Activated naive CD4-positive, alpha-beta T cell treated with Interleukin-2 at 50 U/mL for 16 hours (primary cell): ENCODE data around the gene PRSS23.
"Not testable (repeated sequence)": the region's sequence is repeated elsewhere in the genome, so short reads cannot be mapped to it uniquely, and the experiment has no call there.

Experiments used
- DNase-seq: peaks from one replicate; pipeline ENCODE4 v3.0.0-alpha.2; 2020

PRSS23 gene

DNA sequence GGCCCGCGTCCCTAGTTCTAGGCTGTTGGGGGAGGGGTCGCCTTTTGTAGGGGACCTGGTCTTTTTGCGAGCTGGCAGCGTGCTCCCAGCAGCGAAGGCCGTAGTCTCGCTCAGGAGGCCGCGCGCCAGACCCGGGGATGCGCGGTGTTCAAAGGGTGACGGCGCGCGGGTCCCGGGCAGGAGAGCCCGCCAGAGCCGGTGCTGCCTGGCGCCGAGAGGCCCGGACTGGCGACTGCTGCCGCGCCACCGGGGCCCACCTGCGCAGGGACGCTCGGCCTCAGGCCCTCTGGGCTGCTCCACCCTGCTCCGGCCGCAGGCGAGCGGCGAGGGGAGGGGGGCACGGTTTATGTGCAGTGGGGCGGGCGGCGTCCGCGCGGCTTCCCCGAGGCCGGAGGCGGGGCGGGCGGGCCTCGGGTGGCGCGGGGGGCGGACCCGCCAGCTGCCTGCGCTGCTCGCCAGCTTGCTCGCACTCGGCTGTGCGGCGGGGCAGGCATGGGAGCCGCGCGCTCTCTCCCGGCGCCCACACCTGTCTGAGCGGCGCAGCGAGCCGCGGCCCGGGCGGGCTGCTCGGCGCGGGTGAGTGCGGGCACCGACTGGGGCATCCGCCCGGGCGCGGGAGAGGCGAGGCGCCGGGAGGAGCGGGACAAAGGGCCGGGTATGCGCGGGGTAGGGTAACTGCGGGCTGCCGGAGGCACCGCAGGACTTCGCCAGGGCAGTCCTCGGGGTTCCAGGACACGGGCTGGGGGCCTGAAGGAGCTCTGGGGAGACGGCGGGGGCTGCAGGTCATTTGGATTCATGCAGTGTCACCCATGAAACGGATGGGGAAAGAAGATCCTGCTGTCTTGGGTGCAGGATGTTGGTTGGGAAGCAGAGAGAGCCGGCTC is at the start of gene PRSS23:
Gene PRSS23 (plus strand): TSS at position 467 of the 884 bp plus-strand sequence. CDS start 7,102 bp downstream, outside the sequence.
- peak; percentile 16 for DNase-seq

- DNase-seq = no peak
These were observed 46.9 kb upstream of the PRSS23 start for GRCh38 chr11:86753459-86753858.

- no peak for DNase-seq
These were observed 45.2 kb upstream of the PRSS23 start for GRCh38 chr11:86755146-86755545.

DNA sequence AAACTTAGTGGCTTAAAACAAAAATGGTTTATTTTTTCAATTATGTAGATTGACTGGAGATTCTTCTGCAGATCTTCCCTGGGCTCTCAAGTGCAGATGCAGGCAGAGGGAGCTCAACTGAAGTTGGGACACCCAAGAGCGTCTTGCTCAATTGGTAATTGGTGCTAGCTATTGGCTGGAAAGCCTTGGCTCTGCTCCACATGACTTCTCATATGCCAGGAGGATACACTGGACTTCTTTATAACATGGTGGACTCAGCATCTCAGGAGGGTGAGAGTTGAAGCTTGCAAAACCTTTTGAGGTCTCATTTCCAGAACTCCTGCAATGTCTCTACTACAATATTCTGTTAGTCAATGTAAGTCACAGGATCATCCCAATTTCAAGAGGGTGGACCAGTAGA is 42.2 kb upstream of the PRSS23 start:
- no peak for DNase-seq

- DNase-seq = no peak
These were observed 39.8 kb upstream of the PRSS23 start for GRCh38 chr11:86760577-86760976.

DNA sequence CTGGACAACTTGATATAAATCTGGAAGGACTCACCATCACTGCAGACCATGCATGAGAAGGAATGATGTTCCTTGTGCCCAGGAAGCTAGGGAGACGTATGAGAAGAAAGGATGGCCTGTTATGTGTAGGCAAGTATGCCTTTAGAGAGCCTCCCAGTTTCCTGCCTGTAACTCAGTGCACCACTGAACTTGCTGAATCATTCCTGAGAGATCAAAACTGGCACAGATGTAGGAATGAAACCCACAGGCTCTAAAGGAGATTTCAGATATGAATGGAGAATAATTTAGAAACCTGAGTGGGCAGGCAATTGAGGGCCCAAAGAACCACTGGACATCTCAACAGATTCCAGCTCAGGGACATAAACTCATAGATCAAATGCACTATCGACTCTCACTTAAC is 38.4 kb upstream of the PRSS23 start:
- no peak for DNase-seq

DNA sequence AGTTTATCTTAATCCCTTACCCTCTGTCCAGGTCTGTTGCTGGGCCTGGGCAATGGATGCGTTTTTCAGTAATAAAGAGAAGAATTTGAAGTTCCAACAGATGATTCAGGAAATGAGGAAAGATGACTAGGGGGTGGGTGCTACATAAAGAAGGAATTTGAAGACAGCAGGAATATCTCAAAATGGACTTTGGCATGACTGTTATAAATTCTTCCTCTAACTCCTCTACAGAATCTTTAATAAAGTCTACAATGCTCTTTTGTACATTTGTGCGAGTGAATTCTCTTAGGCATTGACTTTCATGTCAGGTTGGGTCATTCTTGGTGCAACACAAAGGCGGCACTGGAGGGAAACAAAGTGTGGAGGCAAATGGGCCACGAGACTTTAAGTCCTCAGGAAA is 35.1 kb upstream of the PRSS23 start:
- DNase-seq = no peak

DNA sequence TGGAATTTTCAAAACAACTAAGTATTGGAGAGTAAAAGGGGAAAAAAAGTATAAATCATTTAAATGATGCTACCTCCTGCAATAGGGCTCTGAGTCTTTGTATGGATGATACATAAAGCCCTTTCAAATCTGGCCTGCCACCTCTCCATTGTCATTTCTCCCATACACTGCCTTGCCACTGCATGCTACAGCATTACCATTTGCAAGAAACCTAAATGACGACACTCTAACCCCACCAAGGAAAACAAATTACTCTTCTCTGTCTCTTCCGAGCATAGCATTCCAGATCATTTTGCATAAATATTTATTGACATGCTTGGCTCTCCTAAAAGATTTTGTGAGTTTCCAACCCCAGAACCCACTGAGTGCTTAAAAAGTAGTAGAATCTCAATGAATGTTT is 34.5 kb upstream of the PRSS23 start:
- DNase-seq = no peak

DNA sequence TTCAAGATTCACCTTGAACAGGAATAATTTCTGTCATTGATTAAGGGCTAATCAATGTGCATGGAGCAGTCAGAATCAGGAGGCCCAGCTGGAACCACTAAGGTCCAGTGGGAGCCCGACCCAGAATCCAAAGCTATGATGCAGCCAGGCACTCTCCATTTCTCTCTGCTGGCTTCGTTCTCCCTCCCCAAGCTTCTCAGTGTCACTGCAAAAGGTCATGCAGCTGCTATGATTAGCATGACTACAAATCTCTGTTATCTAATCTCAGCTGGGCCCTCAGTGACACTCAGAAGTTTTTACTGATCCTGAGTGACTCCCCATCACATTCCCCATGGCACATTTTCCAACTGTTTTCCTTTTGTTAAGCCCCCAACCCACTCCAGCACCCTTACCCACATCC is 31.1 kb upstream of the PRSS23 start:
- DNase-seq = no peak

- not testable (repeated sequence) for DNase-seq
These were observed 29.8 kb upstream of the PRSS23 start for GRCh38 chr11:86770473-86771027.

- DNase-seq = no peak
These were observed 27.3 kb upstream of the PRSS23 start for GRCh38 chr11:86772999-86773398.

DNA sequence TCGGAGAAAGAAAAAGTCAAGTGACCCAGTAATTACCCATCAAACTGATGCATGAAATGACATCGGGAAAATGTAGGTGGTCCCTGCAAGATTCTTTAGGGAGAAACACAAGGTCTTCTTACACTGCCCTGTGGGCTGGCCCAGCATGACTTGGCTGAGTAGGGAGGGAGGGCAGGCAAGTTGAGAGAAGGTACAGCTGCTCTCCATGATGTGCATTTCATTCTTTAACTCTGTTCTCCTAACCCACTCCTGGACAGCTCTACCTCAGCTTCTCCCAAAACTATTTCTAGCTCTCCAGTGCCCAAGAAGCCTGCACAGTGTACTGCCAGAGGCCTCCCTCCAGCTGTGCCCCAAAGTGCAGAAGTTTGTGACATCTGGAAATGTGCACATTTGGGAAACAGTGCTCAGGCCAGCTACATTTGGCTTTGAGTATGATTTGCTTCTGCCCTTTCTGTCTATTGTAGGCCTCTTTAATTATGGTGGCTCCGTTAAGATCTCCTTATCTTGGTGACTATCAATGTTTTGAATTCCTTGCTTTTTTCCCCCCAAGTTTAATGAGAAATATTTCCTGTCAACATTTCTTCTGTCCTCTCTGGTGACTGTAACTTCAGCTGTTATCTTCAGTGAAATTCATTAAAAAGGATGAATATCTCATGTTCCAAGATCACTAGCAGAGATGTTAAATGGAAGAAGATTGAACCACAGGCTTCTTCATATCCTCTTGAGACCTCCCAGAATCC is 26.7 kb upstream of the PRSS23 start:
- no peak for DNase-seq

- no peak for DNase-seq
These were observed 25.9 kb upstream of the PRSS23 start for GRCh38 chr11:86774417-86774816.

DNA sequence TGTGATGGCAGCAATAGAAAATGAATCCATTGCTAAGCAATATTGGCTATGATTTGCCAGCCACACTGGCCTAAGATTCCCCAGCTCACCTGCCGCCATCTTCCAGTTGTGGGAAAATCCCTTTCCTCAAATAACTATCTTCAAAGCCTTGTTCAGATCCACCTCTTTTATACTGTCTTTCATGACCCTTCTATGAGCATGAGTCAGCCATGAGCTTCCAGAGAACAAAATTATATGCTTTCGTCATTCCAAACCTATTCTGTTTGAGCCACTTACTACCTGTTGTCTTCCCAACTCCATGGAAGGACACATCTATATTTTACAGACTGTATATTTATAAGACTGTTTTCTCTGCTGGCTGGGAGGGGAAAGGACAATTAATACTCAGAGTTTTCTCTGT is 25.0 kb upstream of the PRSS23 start:
- no peak for DNase-seq

GRCh38 chr11:86781546-86781945 is 18.8 kb upstream of the PRSS23 start:
- DNase-seq = no peak

DNA sequence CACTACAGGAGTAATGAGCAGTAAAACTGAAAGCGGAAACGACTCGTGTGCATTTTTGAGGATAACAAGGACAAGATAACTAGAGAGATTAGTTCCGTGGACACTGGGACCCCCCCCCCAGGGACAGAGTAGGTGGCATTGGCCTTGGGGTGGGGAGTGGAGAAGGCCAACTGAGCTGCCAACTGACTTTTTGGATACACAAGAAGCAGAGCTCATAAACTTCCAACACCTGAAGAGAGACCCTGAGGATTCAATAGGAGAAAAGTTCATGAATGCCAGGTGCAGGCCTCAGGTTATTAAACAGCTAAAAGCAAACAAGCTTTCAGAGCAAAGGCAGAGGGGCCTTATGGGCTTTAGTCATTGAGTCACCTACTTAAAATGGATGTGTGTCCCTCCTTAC is 17.6 kb upstream of the PRSS23 start:
- DNase-seq = no peak

GRCh38 chr11:86783661-86784060 is 16.7 kb upstream of the PRSS23 start:
- DNase-seq = no peak

DNA sequence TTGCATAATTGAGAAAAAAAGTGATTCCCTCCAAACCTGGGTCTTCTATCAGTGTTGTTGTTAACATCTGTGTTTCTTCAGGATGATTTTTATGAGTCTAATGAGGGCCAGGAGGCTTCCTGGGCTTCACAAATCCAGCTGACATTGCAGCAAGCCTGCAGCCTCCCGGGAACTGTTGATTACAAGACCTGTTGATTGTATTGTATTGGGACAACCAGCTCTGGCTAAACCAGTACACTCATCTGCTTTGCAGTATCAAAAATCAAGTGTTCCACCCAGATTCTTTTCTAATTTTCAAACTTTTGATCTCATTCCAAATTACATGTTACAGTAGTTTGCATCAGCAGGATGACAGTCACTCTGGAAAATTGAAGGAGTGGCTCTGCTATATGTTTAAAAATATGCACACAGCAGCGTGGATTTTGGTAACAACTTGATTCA is 16.1 kb upstream of the PRSS23 start:
- DNase-seq = no peak

DNA sequence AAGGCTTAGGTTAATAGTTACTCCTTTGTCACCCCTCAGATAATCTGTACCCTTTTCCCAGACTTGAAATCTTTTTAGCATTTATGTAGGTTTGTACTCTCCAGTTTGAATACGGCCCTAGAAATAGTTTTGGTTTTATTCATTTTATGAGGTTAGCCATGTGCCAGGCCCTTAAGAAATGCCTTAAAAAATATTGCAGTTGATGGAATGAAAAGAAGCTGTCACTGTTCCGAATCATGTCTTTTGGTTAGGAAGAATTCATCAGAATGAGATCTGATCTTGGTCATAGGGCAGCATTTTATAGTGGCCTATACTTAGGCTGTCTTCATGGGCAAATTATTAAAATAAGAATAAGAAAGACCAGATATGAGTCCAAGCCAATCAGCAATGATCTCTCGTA is 14.8 kb upstream of the PRSS23 start:
- no peak for DNase-seq

GRCh38 chr11:86787018-86787536 is 13.3 kb upstream of the PRSS23 start:
- no peak for DNase-seq

DNA sequence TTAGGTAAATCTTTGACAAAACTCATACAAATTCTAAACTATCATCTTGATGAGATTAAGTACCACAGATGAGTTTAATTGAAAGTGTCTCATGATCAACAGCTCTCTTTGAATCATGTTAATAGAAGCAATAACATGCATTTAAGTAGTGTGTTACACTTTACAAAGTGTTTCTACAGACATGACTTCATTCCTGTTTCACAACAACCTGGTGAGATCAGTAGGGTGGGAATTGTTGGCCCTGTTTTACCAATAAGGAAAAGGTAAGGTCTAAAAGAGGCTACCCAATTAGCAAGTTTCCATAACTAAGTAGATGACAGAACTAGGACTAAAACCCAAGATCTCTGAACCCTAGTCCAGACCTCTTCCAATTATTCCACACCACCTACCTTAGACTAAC is 12.7 kb upstream of the PRSS23 start:
- DNase-seq = no peak

DNA sequence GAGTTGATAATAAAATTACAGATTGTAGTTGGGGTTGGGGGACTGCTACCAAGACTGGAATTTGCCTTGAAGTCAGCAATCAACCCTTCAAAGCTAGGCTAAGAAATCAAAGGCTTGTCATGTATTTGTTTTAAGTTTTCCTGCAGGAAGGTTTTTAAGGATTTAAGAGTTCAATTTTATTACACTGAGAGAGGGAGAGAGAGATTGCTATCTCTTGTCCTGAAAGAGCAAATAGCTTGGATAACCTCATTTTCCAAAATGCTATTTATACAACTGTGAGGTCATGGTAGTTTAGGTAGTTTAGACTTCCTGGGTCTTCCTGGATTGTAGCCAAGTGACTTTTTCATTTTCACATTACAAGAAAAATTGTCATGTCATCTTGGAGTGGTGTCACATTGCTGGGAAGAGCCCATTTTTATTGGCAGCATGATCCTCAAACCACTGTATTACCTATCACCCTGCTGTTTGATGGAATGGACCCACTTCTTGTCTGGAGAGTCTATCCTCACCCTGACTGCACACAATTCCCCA is 10.1 kb upstream of the PRSS23 start:
- DNase-seq = no peak
